GM23248 (cell line): ENCODE measurements around the gene MBNL1. TPM values are rescaled to one million over a fixed set of nuclear protein-coding genes. Genes with fewer than 3 reads are reported as not detected.

Experiments
- DNase-seq: peaks from one replicate; pipeline ENCODE4 v3.0.0-alpha.2; 2015
- H2AFZ ChIP-seq: fragments of 200-600 bp; sonication (generic); 2 replicates; pipeline ENCODE4 v1.6.1; 2016; ENCODE audit warnings: antibody characterized with exemption
- H3F3A ChIP-seq: fragments of 200-600 bp; sonication (generic); 2 replicates; pipeline ENCODE4 v1.6.1; 2016; ENCODE audit warnings: mild to moderate bottlenecking, antibody characterized with exemption, mixed run types; ENCODE audit not compliant: insufficient read depth
- H3K27ac ChIP-seq: fragments of 200-600 bp; sonication (generic); 2 replicates; pipeline ENCODE4 v1.5.1; 2016; ENCODE audit warnings: mild to moderate bottlenecking
- H3K27me3 ChIP-seq: fragments of 200-600 bp; sonication (generic); replicated peaks from 2 replicates; pipeline ENCODE4 v1.6.1; 2016; ENCODE audit warnings: mild to moderate bottlenecking; ENCODE audit not compliant: insufficient read depth
- H3K36me3 ChIP-seq: fragments of 200-600 bp; sonication (generic); 2 replicates; pipeline ENCODE4 v1.6.1; 2016; ENCODE audit warnings: low read depth, mild to moderate bottlenecking
- H3K4me1 ChIP-seq: fragments of 200-600 bp; sonication (generic); 2 replicates; pipeline ENCODE4 v1.6.1; 2016; ENCODE audit warnings: mild to moderate bottlenecking; ENCODE audit not compliant: insufficient read depth
- H3K4me2 ChIP-seq: fragments of 200-600 bp; sonication (generic); one replicate; pipeline ENCODE4 v1.6.1; 2016; ENCODE audit warnings: mild to moderate bottlenecking; ENCODE audit not compliant: unreplicated experiment
- H3K4me3 ChIP-seq: fragments of 200-600 bp; sonication (generic); 2 replicates; pipeline ENCODE4 v1.5.1; 2016; ENCODE audit warnings: mild to moderate bottlenecking
- H3K79me2 ChIP-seq: fragments of 200-600 bp; sonication (generic); 2 replicates; pipeline ENCODE4 v1.6.1; 2016; ENCODE audit warnings: mild to moderate bottlenecking; ENCODE audit not compliant: insufficient read depth
- H3K9ac ChIP-seq: fragments of 200-600 bp; sonication (generic); 2 replicates; pipeline ENCODE4 v1.6.1; 2016; ENCODE audit warnings: mild to moderate bottlenecking
- H3K9me2 ChIP-seq: fragments of 200-600 bp; sonication (generic); 2 replicates; pipeline ENCODE4 v1.6.1; 2016; ENCODE audit warnings: mixed run types, mild to moderate bottlenecking, moderate library complexity; ENCODE audit not compliant: insufficient read depth
- H3K9me3 ChIP-seq: fragments of 200-600 bp; sonication (generic); one replicate; pipeline ENCODE4 v1.6.1; 2017; ENCODE audit warnings: low read depth
- H4K20me1 ChIP-seq: fragments of 200-600 bp; sonication (generic); 2 replicates; pipeline ENCODE4 v1.6.0; 2016; ENCODE audit not compliant: insufficient read depth
- EZH2 ChIP-seq: fragments of 200-600 bp; sonication (generic); IDR thresholded peaks from 2 replicates; pipeline ENCODE4 v1.6.1; 2018; ENCODE audit warnings: antibody characterized with exemption, mild to moderate bottlenecking; ENCODE audit not compliant: insufficient read depth, poor library complexity, severe bottlenecking
- EZH2phosphoT487 ChIP-seq: fragments of 200-600 bp; sonication (generic); IDR thresholded peaks from 2 replicates; pipeline ENCODE4 v1.6.1; 2018; ENCODE audit warnings: antibody characterized with exemption, moderate library complexity, mild to moderate bottlenecking, low read depth; ENCODE audit not compliant: insufficient read depth
- WGBS, 2 experiments: methylation state at CpG; one replicate each; pipeline ENCODE4 v1.1.6; 2015 to 2017; ENCODE audit warnings: low lambda C conversion rate in 2 of 2, low coverage in 1 of 2; ENCODE audit errors: missing lambda C conversion rate in 2 of 2; 5-methylcytosine and 5-hydroxymethylcytosine counted together
- in situ Hi-C: fragments of 300-500 bp; cut with MboI; formaldehyde crosslinking; loops from 2 replicates; pipeline ENCODE4 v1.15.0; 2020
- polyA plus RNA-seq: library from polyadenylated mRNA; unstranded; fragments of >200 nt; fragmentation: Nextera tagmentation; extraction: Ambion mirVana; gene quantifications from 2 replicates; pipeline ENCODE4 v1.2.1, GENCODE V29; 2016
- total RNA-seq: library from RNA; depleted of rRNA; stranded (reverse); fragments of >200 nt; shearing (Covaris generic); gene quantifications from 2 replicates; pipeline ENCODE4 v1.2.3, GENCODE V29; 2014

MBNL1 gene
- total and polyA plus RNA-seq, 2 experiments from 2014 or later: 89.5 to 262 TPM

DNA sequence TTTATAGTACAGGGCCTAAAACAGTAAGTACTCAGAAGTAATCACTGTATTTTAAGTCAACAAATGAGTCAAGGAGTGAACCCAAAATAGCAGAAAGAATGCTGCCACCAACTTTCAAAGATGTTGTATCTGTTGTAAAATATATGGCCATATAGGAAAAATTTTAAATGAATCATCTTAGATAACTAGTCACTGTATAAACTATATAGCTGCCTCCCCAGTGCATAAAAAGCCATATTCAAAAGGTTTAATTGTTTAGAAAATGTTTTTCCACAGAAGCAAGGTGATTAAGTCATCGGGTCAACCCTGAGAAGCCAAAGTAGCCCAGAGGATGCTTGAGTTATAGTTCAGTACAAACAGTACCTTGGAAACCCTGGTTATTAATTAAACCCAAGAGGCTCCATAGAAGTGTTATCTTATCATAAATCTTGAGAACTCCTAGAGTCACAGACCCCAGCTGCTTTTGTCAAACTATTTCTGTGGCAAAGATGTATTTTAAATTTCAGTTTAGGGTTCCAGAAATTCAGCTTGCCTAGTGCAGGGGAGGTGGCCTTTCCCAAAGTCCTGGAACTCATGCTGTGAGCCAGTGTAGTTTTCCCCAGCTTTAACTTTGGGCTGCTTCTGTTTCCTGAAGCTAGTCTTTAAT, 39.2 kb downstream of the MBNL1 start:
- Histone ChIP-seq H3K4me1 (peaks cover 74% of the 10 kb centered on the region), H3K9me2 (no peaks in the 10 kb centered on the region), H3K79me2 (peaks cover 99% of the 10 kb centered on the region), H3F3A (peaks cover 68% of the 10 kb centered on the region), H3K27ac (peak overlapping the region; percentile 71), H2AFZ (no peak overlapping the region), H3K27me3 (no peaks in the 10 kb centered on the region), H3K4me2 (no peak overlapping the region), H4K20me1 (no peaks in the 10 kb centered on the region), H3K36me3 (peaks cover 8% of the 10 kb centered on the region; the same call in 1 of the 2 replicates), H3K4me3 (no peak overlapping the region), H3K9me3 (no peaks in the 10 kb centered on the region), H3K9ac (peak overlapping the region; percentile 4; the same call in 1 of the 2 replicates)
- no peak for TF ChIP-seq EZH2
- no peak for TF ChIP-seq EZH2phosphoT487
- no peak for DNase-seq
- in situ Hi-C loops: no loop called here
- 88 to 92% methylated on average over 1 of the region's 1 CpG for WGBS, 2 experiments

DNA sequence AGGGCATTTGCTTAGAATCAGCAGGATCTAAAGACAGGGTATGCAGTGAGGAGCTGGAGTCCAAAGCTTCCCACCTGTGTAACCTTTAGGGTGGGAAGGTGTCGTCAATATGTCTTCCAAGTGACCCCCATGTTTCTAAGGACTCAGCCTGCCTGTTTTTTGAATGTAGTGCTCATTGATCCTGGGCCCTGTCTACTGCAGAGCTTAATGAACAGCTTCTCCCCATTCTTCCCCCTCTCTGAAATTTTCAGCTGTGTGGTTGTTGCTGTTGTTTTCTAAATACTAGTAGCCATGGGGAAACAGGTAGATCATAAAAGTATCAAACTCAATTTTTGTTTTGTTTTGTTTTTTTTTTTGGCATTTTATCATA, 39.7 kb downstream of the MBNL1 start:
- no peak for TF ChIP-seq EZH2phosphoT487
- TF ChIP-seq EZH2: no peak
- peaks cover 69% of the 10 kb centered on the region for H3K4me1 ChIP-seq
- in situ Hi-C loops: no loop called here
- no peak for DNase-seq
- no peak overlapping the region for H2AFZ ChIP-seq
- no peak overlapping the region for H3K4me2 ChIP-seq
- H3F3A ChIP-seq: peaks cover 67% of the 10 kb centered on the region
- H3K79me2 ChIP-seq: peaks cover 99% of the 10 kb centered on the region
- no peak overlapping the region for H3K4me3 ChIP-seq
- no peaks in the 10 kb centered on the region for H4K20me1 ChIP-seq
- peaks cover 8% of the 10 kb centered on the region; the same call in 1 of the 2 replicates for H3K36me3 ChIP-seq
- peak overlapping the region; percentile 4; the same call in 1 of the 2 replicates for H3K9ac ChIP-seq
- WGBS, 2 experiments: 100% methylated on average over 1 of the region's 1 CpG
- no peaks in the 10 kb centered on the region for H3K27me3 ChIP-seq
- no peaks in the 10 kb centered on the region for H3K9me3 ChIP-seq
- H3K9me2 ChIP-seq: no peaks in the 10 kb centered on the region
- H3K27ac ChIP-seq: peak overlapping the region; percentile 71

DNA sequence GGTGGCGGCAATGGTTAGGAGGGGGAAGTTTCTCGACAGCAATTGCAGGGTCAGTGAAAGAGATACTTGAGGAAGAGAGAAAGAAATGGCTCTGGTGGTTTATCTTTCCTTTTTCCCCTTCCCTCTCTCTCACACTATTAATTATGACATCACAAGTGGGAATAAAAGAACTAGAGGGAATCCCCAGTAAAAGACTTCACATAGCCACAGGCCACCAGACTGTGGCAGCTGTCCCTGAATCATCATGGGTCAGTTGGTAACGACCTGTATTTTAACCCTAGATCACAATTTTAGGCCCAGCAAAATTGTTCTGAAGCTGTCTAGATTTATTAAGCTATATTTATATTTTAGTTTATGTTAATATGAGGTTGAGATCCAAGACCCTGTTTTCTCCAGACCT, 40.3 kb downstream of the MBNL1 start:
- peak overlapping the region; percentile 49 for H3K9ac ChIP-seq
- in situ Hi-C loops: no loop called here
- peak overlapping the region; percentile 70 for H3K4me2 ChIP-seq
- no peaks in the 10 kb centered on the region for H3K9me3 ChIP-seq
- H3K9me2 ChIP-seq: no peaks in the 10 kb centered on the region
- peaks cover 8% of the 10 kb centered on the region; the same call in 1 of the 2 replicates for H3K36me3 ChIP-seq
- H4K20me1 ChIP-seq: no peaks in the 10 kb centered on the region
- H3K27ac ChIP-seq: peak overlapping the region; percentile 71
- 68 to 69% methylated on average over 3 of the region's 3 CpGs for WGBS, 2 experiments
- no peak for TF ChIP-seq EZH2phosphoT487
- no peak for TF ChIP-seq EZH2
- H3K4me1 ChIP-seq: peaks cover 64% of the 10 kb centered on the region
- peaks cover 99% of the 10 kb centered on the region for H3K79me2 ChIP-seq
- DNase-seq: no peak
- H3K4me3 ChIP-seq: no peak overlapping the region
- H2AFZ ChIP-seq: no peak overlapping the region
- H3F3A ChIP-seq: peaks cover 62% of the 10 kb centered on the region
- no peaks in the 10 kb centered on the region for H3K27me3 ChIP-seq

DNA sequence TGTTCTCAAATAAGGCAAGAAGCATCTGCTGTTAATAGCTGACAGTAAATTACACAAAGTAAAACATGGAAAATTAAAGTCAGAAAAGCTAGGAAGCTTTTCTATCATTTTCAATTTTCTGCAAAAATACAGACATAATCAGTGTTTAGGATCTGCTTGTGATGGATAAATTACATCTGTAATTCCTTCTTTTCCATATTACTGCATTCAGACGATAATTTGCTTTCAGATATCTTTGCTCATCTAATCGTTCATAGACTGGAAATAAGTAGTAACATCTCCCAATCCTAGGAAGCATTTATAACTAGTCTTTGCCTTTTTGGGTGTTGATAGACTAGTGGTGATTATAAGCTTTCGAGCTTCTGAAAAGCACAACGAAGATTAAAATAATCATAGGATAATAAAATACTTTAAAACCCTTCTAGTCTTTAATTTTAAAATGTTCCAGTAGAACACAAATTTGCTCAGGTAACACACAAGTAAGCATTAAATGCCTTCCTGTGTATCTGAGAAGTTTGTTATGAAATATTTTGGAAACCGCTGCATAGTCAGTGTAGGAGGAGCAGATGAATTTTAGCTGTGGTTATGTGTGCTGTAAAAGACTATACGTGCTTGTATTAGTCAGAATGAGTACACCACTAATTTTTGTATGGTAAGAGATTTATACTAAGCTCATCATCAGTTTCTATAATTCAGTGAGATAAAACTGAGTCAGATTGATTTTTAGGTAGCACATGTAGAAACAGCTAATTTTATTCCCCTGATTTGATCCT, 41.0 kb downstream of the MBNL1 start:
- Histone ChIP-seq H3K4me3 (peak overlapping the region; percentile 10; the same call in 1 of the 2 replicates), H3K36me3 (peaks cover 8% of the 10 kb centered on the region; the same call in 1 of the 2 replicates), H3K9me3 (no peaks in the 10 kb centered on the region), H3K9ac (peak overlapping the region; percentile 57), H3K79me2 (peaks cover 99% of the 10 kb centered on the region), H3K4me2 (peak overlapping the region; percentile 70), H4K20me1 (no peaks in the 10 kb centered on the region), H3K27me3 (no peaks in the 10 kb centered on the region), H3K4me1 (peaks cover 57% of the 10 kb centered on the region), H3K27ac (peak overlapping the region; percentile 71), H3F3A (peaks cover 55% of the 10 kb centered on the region), H3K9me2 (no peaks in the 10 kb centered on the region), H2AFZ (no peak overlapping the region)
- in situ Hi-C loops: no loop called here
- no peak for TF ChIP-seq EZH2
- TF ChIP-seq EZH2phosphoT487: no peak
- DNase-seq: peak; percentile 89
- 26 to 31% methylated on average over 6 of the region's 6 CpGs for WGBS, 2 experiments
